Right cardiac atrium (tissue), 5 donors: Measurements from ENCODE around the gene ERGIC1. TPM values are rescaled to one million over a fixed set of nuclear protein-coding genes. Genes with fewer than 3 reads are reported as not detected.

Experiments
- ATAC-seq, 2 donors: fragments of 200-7000 bp; cut with Tn5 transposase; one replicate each; pipeline versions ENCODE4 v1.8.0 to v1.9.1; 2020; ENCODE audit warnings: moderate library complexity in 2 of 2, mild to moderate bottlenecking in 1 of 2
- DNase-seq, 3 donors: peaks; one replicate each; pipeline ENCODE4 v3.0.0-alpha.2; 2020
- H3K27ac ChIP-seq: one replicate; pipeline ENCODE4 v1.5.1; 2013; ENCODE audit warnings: mild to moderate bottlenecking, low read length, control low read depth, moderate library complexity
- H3K27me3 ChIP-seq: one replicate; pipeline ENCODE4 v1.6.1; 2013; ENCODE audit not compliant: control insufficient read depth, insufficient read depth
- H3K4me1 ChIP-seq: one replicate; pipeline ENCODE4 v1.6.1; 2013; ENCODE audit warnings: low read length; ENCODE audit not compliant: control insufficient read depth, insufficient read depth
- H3K4me3 ChIP-seq: one replicate; pipeline ENCODE4 v1.5.1; 2013; ENCODE audit warnings: low read length, control low read depth
- H3K9me3 ChIP-seq: one replicate; pipeline ENCODE4 v1.6.1; 2013; ENCODE audit warnings: low read length; ENCODE audit not compliant: control insufficient read depth
- WGBS: extraction: QIAGEN DNeasy Blood & Tissue Kit; methylation state at CpG from one replicate; pipeline ENCODE4 v1.1.7; 2013; 5-methylcytosine and 5-hydroxymethylcytosine counted together
- intact Hi-C, 4 donors: fragments of 100-400 bp; cut with DNase I; formaldehyde crosslinking; loops; one replicate each; pipeline versions ENCODE4 v1.11.0 to v1.14.0; 2022 to 2023
- polyA plus RNA-seq: library from polyadenylated mRNA; stranded (reverse); fragments of 200-250 nt; gene quantifications from one replicate; pipeline ENCODE4 v1.2.3, GENCODE V29; 2013
- total RNA-seq, 4 donors: library from RNA; stranded (reverse); fragmentation: NEBNext Ultra II Directional; extraction: Animal tissue kit (Norgen Biotek cat#: 25700); gene quantifications; one replicate each; pipeline ENCODE4 v1.2.1, GENCODE V29; 2021
- donor health status: healthy with polysubstance abuse.
- donor health status: DM: no; HTN: yes; CAD: no.
- donor health status: DM: no; HTN: no; CAD: no.
- donor health status: DM: no; HTN: yes; CAD: no; lungs with severe emphysema.
- donor health status: DM: yes; HTN: yes; CAD: no.

ERGIC1 gene
- total and polyA plus RNA-seq, 5 donors: 73.1 to 96.8 (median 85.0) TPM

- Histone ChIP-seq H3K4me3 (no peak overlapping the region), H3K4me1 (peaks cover 18% of the 10 kb centered on the region), H3K9me3 (no peaks in the 10 kb centered on the region), H3K27me3 (no peaks in the 10 kb centered on the region), H3K27ac (no peak overlapping the region)
- WGBS: 96% methylated on average over 10 of the region's 10 CpGs
- no peak for DNase-seq
- intact Hi-C loops: no loop called here
- no peak for ATAC-seq
These were observed 42.2 kb upstream of the ERGIC1 start for GRCh38 chr5:172791726-172792445.

- ATAC-seq (no peak), DNase-seq (no peak)
- Histone ChIP-seq H3K4me1 (peaks cover 18% of the 10 kb centered on the region), H3K27ac (no peak overlapping the region), H3K4me3 (no peak overlapping the region), H3K27me3 (no peaks in the 10 kb centered on the region), H3K9me3 (no peaks in the 10 kb centered on the region)
- intact Hi-C loops: no loop called here
- WGBS: 86% methylated on average over 13 of the region's 13 CpGs
These were observed 41.1 kb upstream of the ERGIC1 start for GRCh38 chr5:172792701-172793570.

DNA sequence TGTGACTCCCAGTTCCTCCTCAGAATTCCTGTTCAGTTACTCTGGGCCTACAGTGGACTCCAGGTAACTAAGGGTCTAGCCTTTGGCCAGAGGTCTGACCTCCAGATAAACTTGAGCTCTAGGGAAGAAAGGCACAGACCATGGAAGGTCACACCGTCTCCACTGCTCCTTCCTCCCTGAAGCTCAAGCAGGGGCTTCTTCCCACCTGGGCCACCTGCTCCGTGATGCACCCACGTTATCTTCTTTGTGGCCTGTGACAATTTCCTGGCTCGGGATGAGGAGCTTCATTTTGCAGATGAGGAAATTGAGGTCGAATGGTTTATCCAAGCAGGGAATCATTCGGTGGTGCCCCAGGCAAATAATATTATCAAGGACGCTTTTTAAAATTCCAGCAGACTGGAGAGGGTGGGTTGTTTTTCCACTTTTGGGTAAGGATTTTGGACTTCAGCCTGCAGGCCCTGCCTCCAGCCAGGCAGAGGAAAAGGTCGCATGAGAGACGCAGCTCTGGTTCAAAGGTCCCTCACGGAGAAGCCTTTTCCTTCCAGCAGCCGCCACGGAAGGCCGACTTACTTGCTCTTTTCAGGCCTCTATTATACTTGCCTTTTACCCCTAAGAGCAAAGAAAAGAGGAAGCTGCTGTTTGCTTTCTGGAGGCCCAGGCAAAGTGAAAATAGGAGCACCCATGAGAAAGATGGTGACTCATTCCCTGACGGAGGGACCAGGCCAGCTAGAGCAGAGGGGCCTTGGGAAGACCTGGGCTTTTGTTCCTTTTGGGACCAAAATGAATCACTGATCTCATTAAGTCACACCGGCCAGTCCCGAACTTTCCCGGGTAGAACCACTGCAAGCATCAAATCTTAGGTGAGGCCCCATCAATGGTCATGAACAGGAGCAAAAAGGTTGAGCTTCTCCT, 40.2 kb upstream of the ERGIC1 start:
- H3K4me3 ChIP-seq: no peak overlapping the region
- 77% methylated on average over 17 of the region's 17 CpGs for WGBS
- H3K4me1 ChIP-seq: peaks cover 18% of the 10 kb centered on the region
- H3K27me3 ChIP-seq: no peaks in the 10 kb centered on the region
- peak overlapping the region; percentile 13 for H3K27ac ChIP-seq
- no peaks in the 10 kb centered on the region for H3K9me3 ChIP-seq
- ATAC-seq: no peak
- intact Hi-C loops: no loop called here
- no peak for DNase-seq

DNA sequence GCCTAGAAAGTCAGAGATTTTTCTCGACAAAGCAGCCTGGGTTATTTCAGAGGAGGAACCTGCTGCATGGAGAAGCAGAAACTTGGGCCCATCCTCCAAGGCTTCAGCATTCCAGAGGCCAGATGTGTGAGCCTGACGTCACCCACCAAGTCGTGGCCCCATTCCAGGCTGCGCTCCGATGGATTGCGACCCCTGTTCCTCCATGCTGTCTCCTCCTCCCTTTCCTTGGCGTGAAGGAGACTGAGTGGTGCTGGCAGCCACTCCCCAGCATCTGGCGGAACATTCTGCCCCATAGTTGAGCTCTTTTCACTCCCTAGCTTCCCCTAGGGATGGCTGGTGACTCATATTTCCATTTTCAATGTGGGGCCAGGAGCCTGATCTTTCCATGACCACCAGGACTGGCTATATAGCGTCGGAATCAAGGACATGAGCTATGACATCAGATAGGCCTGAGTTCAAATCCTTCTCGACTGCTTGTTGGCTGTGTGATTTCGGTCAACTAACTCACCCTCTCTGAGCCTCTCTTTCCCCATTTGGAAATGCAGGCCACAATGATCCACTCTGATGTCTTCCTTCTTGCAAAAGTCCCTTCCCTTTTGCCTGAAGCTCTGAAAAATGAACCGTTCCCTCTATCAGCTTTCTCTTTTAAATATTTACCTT, 38.6 kb upstream of the ERGIC1 start:
- no peak overlapping the region for H3K4me3 ChIP-seq
- intact Hi-C loops: no loop called here
- H3K27me3 ChIP-seq: no peaks in the 10 kb centered on the region
- H3K27ac ChIP-seq: peak overlapping the region; percentile 55
- peak; percentile 97 to 98 (median 97) for DNase-seq
- 34% methylated on average over 13 of the region's 13 CpGs for WGBS
- peak; percentile 95 to 96 for ATAC-seq
- H3K9me3 ChIP-seq: no peaks in the 10 kb centered on the region
- H3K4me1 ChIP-seq: peaks cover 8% of the 10 kb centered on the region

GRCh38 chr5:172796306-172796705, 37.7 kb upstream of the ERGIC1 start:
- Histone ChIP-seq H3K4me1 (peaks cover 8% of the 10 kb centered on the region), H3K4me3 (no peak overlapping the region), H3K27ac (no peak overlapping the region), H3K9me3 (no peaks in the 10 kb centered on the region), H3K27me3 (no peaks in the 10 kb centered on the region)
- 89% methylated on average over 6 of the region's 6 CpGs for WGBS
- intact Hi-C loops: no loop called here
- ATAC-seq (no peak), DNase-seq (no peak)

DNA sequence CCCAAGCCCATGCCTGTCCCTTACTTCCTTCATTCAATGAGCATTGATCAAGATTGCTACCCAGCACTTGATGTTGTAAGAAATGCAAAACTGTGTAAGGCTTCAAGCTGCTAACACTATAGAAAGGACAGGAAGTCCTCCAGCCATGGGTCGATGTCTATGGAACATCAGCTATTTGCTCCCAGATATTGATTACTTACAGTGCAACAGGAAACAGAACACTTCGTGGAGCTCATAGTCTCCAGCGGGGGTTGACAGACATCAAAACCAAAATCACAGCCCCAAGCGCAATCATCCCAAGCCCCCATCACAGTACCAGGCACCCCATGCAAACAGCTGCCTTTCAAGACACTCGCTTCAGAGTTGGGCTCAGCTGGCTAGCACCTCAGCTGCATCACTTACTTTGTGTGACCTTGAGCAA, 36.3 kb upstream of the ERGIC1 start:
- Histone ChIP-seq H3K27me3 (no peaks in the 10 kb centered on the region), H3K27ac (no peak overlapping the region), H3K9me3 (no peaks in the 10 kb centered on the region), H3K4me1 (peaks cover 8% of the 10 kb centered on the region), H3K4me3 (no peak overlapping the region)
- intact Hi-C loops: no loop called here
- 69% methylated on average over 5 of the region's 5 CpGs for WGBS
- no peak for DNase-seq
- ATAC-seq: no peak

DNA sequence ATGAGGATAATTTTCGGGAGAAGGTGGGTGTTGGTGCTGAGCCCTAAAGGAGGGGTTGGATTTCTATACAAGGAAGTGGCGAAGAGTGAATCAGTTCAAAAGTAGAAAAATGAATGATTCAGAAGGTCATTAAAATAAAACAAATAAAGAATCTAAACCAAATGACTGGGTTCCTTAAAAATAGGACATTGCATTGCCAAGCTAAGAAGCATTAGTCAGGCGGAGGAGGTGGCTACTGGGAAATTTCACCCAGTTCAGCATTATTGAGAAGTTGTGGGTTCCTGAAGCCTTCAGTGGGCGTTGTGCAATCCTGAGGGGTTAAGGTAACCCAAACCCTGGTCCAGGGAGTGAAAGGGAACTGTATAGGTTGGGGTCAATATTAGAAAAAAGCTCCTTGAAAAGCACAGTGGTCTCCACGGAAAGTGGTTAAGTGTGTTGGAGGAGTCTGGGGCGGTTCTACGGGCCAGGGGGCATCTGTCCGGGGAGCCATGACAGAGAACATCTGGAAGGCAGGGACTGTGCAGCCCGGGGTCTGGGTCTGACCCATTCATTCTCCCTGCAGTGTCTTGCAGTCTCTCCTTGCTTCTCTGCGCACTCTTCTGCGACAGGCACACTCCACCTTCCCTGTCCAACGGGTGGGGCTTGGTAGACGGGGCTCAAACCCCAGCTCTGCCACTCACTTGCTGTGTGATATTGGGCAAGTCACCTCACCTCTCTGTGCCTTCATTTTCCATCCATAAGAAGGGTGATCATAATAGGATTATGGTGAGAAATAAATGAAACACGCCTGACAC, 35.4 kb upstream of the ERGIC1 start:
- ATAC-seq (no peak), DNase-seq (no peak)
- Histone ChIP-seq H3K4me3 (no peak overlapping the region), H3K9me3 (no peaks in the 10 kb centered on the region), H3K27ac (no peak overlapping the region), H3K27me3 (no peaks in the 10 kb centered on the region), H3K4me1 (peaks cover 5% of the 10 kb centered on the region)
- 76% methylated on average over 14 of the region's 14 CpGs for WGBS
- intact Hi-C loops: no loop called here

- no peak for ATAC-seq
- 90% methylated on average over 6 of the region's 6 CpGs for WGBS
- intact Hi-C loops: no loop called here
- Histone ChIP-seq H3K4me1 (peaks cover 2% of the 10 kb centered on the region), H3K4me3 (no peak overlapping the region), H3K27me3 (no peaks in the 10 kb centered on the region), H3K9me3 (no peaks in the 10 kb centered on the region), H3K27ac (no peak overlapping the region)
- no peak for DNase-seq
These were observed 34.6 kb upstream of the ERGIC1 start for GRCh38 chr5:172799416-172799815.

DNA sequence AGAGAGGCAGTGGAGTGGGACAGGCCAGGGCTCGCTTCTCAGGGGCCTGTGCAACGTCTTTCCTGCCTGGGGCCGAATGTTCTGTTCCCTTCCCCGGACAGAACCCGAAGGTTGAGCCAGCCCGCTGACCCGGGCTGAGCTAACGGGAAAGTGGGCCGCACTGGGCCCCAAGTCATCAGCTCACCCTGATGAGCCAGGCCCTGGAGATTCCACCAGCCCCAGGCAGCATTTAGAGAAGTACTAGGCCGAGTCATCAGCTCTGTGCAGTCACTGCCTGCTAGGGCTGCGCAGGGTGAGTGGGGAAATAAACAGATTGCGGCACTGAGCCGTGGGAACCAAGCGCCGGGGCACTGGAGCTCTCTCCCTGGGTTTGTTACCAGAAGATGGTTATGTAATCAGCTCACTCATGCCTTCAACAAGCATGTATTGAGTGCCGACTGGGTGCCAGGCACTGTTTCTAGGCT, 33.9 kb upstream of the ERGIC1 start:
- Histone ChIP-seq H3K27ac (no peak overlapping the region), H3K9me3 (no peaks in the 10 kb centered on the region), H3K27me3 (no peaks in the 10 kb centered on the region), H3K4me1 (no peaks in the 10 kb centered on the region), H3K4me3 (no peak overlapping the region)
- ATAC-seq: peak; percentile 12
- DNase-seq: peak; percentile 62 to 84 (median 79)
- WGBS: 82% methylated on average over 16 of the region's 16 CpGs
- intact Hi-C loops: no loop called here
